ENCODE measurements around the gene NPY.

DNA sequence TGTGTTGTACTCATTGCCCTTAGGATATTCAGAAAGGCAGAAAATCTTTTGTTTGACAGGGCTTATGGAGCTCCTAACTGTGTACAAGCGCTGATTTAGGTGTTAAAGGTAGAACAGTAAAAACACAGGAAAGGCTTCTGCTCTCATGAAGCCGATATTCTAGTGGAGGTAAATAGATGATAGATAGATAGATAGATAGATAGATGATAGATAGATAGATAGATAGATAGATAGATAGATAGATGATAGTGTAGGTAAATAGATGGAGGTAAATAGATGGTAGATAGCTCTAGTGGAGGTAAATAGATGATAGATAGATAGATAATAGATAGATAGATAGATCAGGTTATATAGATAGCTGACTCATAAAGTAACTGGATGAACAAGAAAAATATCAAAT lies 39.4 kb upstream of the NPY start:
- TF ChIP-seq CTCF (conservative IDR thresholded peaks at IDR 0.05) (no peak), ZFX (IDR thresholded peaks at IDR 0.05) (no peak)
